ENCODE data around the gene HYAL3. TPM values are rescaled to one million over a fixed set of nuclear protein-coding genes. Genes with fewer than 3 reads are reported as not detected.
"Not testable (repeated sequence)": the region's sequence is repeated elsewhere in the genome, so short reads cannot be mapped to it uniquely, and the experiment has no call there.

Gene HYAL3
- total and polyA plus RNA-seq, 5 experiments from 2014 or later = 2.5 to 4.7 (median 3.2) TPM

DNA sequence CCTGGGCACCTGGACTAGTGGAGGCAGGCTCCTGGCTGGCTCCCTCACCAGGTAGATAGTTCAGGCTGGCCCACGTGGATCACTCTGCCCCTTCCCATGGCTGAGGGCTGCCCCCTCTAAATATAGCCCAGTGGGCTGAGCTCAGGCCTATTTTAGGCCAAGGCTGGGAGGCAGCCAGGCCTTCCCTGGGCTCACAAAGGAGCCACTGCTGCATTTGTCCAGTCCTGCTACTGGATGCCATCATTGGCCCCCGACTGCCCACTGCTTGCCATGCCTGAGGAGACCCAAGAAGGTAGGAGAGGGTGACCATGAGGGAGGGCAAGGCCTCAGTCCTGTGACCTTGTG, 20.4 kb downstream of the HYAL3 start, which contains the start of gene LSMEM2:
Gene LSMEM2, plus strand, starts transcription at position 208 of the 345 bp plus-strand sequence. Its CDS starts 27 bp downstream, at position 235.
- Mint-ChIP-seq H3K4me1 (peaks cover 14 to 22% (median 19%) of the 10 kb centered on the region in 4 donors), H3K27ac (no peak within 1 kb of the TSS), H3K27me3 (peaks cover 10 to 34% (median 17%) of the 10 kb centered on the region in 5 donors), H3K9me3 (no peaks in the 10 kb centered on the region), H3K36me3 (no peaks in the 10 kb centered on the region), H3K4me3 (no peak within 1 kb of the TSS)
- DNase-seq (no peak), ATAC-seq (no peak)
- POLR2A ChIA-PET = interaction anchor here (1.2 kb wide), 1 partner anchor 13 kb away, joined by 8 read pairs; the partner anchor contains the start of gene IFRD2

DNA sequence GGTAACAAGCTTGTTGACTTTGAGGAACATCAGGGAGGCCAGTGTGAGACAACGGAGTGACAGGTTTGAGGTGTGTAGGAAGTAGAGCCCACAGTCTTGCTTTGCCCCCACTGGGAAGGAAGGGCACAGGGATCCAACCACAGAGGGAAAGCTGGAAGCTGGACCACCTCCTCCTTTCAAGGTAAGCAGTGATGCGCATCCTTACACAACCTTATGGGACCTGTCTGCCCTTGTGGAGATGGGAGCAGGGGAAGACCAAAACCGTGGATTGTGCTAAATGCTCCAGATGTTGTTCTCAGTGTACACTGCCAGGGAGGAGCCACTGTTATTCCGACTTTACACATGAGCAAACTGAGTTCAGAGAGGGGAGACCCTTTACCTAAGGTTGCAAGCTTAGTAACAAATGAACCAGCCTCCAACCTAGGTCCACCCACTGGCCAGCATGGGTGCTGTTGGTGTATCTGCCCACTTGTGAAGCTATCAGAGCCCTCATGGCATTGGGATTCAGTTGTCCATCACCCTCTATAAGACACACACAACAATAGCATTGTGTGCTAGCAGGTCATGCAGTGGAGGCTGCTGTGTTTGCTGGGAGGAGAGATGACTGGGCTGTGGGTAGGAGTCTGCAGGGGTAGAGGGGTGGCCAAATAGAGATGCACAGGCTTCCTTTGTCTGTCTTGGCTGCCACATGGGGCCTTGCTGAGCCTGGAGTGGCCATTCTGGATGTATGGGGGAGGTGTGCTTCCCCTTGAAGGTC, 20.9 kb downstream of the HYAL3 start:
- Mint-ChIP-seq H3K27me3 (peaks cover 10 to 37% (median 17%) of the 10 kb centered on the region in 5 donors), H3K9me3 (no peaks in the 10 kb centered on the region)

DNA sequence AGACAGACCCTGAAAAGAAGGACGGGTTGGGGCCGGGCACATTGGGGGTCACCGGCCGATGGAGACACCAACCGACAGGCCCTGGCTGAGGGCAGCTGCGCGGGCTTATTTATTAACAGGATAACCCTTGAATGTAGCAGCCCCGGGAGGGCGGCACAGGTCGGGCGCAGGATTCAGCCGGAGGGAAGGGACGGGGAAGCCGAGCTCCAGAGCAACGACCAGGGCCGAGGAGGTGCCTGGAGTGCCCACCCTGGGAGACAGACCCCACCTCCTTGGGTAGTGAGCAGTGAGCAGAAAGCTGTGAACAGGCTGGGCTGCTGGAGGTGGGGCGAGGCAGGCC, 22.5 kb downstream of the HYAL3 start:
- no peaks in the 10 kb centered on the region for H3K9me3 Mint-ChIP-seq
- ATAC-seq = no peak
- H3K27ac Mint-ChIP-seq = no peak overlapping the region
- POLR2A ChIA-PET = no interaction called here
- peaks cover 16 to 29% (median 27%) of the 10 kb centered on the region in 4 donors for H3K4me1 Mint-ChIP-seq
- no peak overlapping the region for H3K4me3 Mint-ChIP-seq
- no peak for DNase-seq
- no peaks in the 10 kb centered on the region for H3K36me3 Mint-ChIP-seq
- H3K27me3 Mint-ChIP-seq = peaks cover 13 to 42% (median 21%) of the 10 kb centered on the region in 5 donors

More for the DNA sequence above, 20.9 kb downstream of the HYAL3 start:
- no peak overlapping the region for H3K27ac Mint-ChIP-seq
- POLR2A ChIA-PET = no interaction called here
- H3K4me3 Mint-ChIP-seq = no peak overlapping the region
- H3K36me3 Mint-ChIP-seq = no peaks in the 10 kb centered on the region
- H3K4me1 Mint-ChIP-seq = peaks cover 14 to 22% (median 21%) of the 10 kb centered on the region in 4 donors
- DNase-seq = no peak
- no peak for ATAC-seq

DNA sequence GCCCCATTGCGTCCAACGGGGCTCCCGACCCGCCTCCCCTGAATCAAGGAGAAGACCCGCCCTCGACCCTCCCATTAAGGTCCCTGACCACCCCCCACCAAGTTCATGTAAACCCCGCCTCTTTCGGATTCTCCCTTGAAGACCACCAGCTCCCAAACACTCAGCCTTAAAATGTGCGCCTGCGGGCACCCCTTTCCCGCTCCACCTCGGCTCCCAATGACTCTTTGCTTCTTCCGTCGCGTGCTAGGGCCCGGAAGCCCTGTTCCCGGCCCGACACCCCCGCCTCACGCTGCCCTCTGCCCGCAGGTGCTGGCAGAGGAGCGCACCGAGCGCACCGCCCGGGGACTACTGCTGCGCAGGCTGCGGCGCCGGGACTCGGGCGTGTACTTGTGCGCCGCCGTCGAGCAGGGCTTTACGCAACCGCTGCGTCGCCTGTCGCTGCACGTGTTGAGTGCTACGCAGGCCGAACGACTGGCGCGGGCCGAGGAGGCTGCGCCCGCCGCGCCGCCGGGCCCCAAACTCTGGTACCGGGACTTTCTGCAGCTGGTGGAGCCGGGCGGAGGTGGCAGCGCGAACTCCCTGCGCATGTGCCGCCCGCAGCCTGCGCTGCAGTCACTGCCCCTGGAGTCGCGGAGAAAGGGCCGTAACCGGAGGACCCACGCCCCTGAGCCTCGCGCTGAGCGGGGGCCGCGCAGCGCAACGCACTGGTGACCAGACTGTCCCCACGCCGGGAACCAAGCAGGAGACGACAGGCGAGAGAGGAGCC, 23.0 kb downstream of the HYAL3 start:
- Mint-ChIP-seq H3K4me3 (peak overlapping the region in 9 of 10 donors; percentile 47 to 78 (median 66)), H3K27me3 (peaks cover 13 to 42% (median 21%) of the 10 kb centered on the region in 5 donors), H3K9me3 (no peaks in the 10 kb centered on the region), H3K36me3 (no peaks in the 10 kb centered on the region), H3K27ac (peak overlapping the region in 1 of 10 donors; percentile 79), H3K4me1 (peaks cover 16 to 29% (median 27%) of the 10 kb centered on the region in 4 donors)
- POLR2A ChIA-PET = interaction anchor here (1.2 kb wide), 1 partner anchor 12 kb away, joined by 4 read pairs; no protein-coding TSS in a partner anchor
- ATAC-seq = peak; percentile 23 to 53
- peak in 4 of 10 donors; percentile 27 to 41 (median 32) for DNase-seq

DNA sequence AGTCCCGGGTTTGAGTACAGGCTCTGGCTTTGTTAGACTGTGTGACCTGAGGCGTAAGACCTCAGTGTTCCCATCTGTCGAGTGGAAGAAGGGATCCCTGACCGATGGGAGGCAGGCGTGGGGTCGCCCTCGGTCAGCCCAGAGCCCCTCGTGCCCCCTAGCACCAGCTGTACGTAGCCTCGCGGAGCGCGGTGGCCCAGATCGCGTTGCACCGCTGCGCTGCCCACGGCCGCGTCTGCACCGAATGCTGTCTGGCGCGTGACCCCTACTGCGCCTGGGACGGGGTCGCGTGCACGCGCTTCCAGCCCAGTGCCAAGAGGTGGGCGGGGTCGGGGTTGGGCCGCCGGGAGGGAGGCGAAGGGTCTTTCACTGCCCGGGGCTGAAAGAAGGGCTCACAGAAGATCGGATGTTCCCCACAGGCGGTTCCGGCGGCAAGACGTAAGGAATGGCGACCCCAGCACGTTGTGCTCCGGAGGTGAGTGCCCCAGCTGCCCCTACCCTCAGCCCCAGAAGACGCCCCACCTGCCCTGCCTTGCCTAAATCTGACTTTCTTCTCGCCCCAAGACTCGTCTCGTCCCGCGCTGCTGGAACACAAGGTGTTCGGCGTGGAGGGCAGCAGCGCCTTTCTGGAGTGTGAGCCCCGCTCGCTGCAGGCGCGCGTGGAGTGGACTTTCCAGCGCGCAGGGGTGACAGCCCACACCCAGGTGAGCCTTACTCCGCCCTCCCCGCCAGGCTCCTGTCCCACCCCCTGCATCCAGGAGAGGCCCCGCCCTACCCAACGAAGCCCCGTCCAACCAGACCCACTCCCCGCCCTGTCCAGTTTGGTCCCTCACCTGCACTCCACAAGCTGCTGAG, 23.8 kb downstream of the HYAL3 start:
- Mint-ChIP-seq H3K27me3 (peaks cover 13 to 42% (median 21%) of the 10 kb centered on the region in 5 donors), H3K4me1 (peaks cover 16 to 29% (median 27%) of the 10 kb centered on the region in 4 donors), H3K4me3 (peak overlapping the region; percentile 47 to 78 (median 67)), H3K9me3 (no peaks in the 10 kb centered on the region), H3K27ac (no peak overlapping the region), H3K36me3 (no peaks in the 10 kb centered on the region)
- DNase-seq = no peak
- POLR2A ChIA-PET = interaction anchor here (0.8 to 2.4 kb wide), 4 partner anchors 12 to 49 kb away, joined by 3 to 10 read pairs (median 4); partner anchors contain the start of genes HYAL3 and NAA80
- no peak for ATAC-seq

DNA sequence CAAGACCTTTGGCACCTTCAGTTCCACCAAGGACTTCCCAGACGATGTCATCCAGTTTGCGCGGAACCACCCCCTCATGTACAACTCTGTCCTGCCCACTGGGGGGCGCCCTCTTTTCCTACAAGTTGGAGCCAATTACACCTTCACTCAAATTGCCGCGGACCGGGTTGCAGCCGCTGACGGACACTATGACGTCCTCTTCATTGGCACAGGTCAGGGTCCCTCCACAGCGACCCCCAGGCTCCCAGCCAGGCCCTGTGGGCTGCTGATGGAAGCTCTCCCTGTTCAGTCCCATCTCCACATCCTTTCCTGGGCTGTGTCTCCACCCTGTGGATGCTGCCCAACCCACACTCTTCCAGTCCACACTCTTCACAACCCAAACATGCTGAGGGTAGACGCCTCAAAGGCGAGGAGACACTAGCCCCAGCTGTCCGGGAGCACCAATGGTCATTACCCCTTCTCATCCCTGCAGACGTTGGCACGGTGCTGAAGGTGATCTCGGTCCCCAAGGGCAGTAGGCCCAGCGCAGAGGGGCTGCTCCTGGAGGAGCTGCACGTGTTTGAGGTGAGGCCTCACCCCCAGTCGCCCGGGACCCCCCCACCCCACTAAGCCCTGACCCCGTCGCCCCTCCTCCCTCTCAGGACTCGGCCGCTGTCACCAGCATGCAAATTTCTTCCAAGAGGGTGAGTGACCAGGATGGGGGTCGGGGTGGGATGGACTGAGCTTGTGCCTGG, 24.7 kb downstream of the HYAL3 start:
- peak overlapping the region in 6 of 10 donors; percentile 3 to 72 (median 48) for H3K27ac Mint-ChIP-seq
- H3K27me3 Mint-ChIP-seq = peaks cover 13 to 45% (median 21%) of the 10 kb centered on the region in 5 donors
- peak; percentile 54 to 84 (median 66) for DNase-seq
- POLR2A ChIA-PET = interaction anchor here (0.8 to 2.4 kb wide), 3 partner anchors 24 to 50 kb away, joined by 3 to 10 read pairs (median 3); partner anchors contain the start of genes HYAL3 and NAA80
- peaks cover 16 to 29% (median 27%) of the 10 kb centered on the region in 4 donors for H3K4me1 Mint-ChIP-seq
- peak overlapping the region in 9 of 10 donors; percentile 24 to 76 (median 66) for H3K4me3 Mint-ChIP-seq
- H3K9me3 Mint-ChIP-seq = no peaks in the 10 kb centered on the region
- peak; percentile 41 to 54 for ATAC-seq
- no peaks in the 10 kb centered on the region for H3K36me3 Mint-ChIP-seq

DNA sequence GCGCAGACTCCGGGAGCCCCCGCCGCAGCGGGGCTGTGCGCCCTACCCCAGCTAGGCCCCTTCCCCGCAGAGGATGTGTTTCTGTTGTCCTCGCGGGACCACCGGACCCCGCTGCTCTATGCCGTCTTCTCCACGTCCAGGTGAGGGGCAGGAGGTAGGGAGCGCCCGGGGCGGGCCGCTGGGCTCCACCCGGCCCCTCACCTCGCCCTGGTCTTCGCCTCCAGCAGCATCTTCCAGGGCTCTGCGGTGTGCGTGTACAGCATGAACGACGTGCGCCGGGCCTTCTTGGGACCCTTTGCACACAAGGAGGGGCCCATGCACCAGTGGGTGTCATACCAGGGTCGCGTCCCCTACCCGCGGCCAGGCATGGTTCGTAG, 25.5 kb downstream of the HYAL3 start:
- DNase-seq (peak in 1 of 10 donors; percentile 16), ATAC-seq (no peak)
- Mint-ChIP-seq H3K9me3 (no peaks in the 10 kb centered on the region), H3K27ac (peak overlapping the region in 1 of 10 donors; percentile 72), H3K27me3 (peaks cover 13 to 49% (median 22%) of the 10 kb centered on the region in 5 donors), H3K36me3 (no peaks in the 10 kb centered on the region), H3K4me3 (peak overlapping the region in 1 of 10 donors; percentile 76), H3K4me1 (peaks cover 16 to 29% (median 27%) of the 10 kb centered on the region in 4 donors)
- POLR2A ChIA-PET = interaction anchor here (2.4 to 2.9 kb wide), 2 partner anchors 25 to 80 kb away, joined by 10 to 12 read pairs; partner anchors contain the start of genes HYAL3 and NAA80

DNA sequence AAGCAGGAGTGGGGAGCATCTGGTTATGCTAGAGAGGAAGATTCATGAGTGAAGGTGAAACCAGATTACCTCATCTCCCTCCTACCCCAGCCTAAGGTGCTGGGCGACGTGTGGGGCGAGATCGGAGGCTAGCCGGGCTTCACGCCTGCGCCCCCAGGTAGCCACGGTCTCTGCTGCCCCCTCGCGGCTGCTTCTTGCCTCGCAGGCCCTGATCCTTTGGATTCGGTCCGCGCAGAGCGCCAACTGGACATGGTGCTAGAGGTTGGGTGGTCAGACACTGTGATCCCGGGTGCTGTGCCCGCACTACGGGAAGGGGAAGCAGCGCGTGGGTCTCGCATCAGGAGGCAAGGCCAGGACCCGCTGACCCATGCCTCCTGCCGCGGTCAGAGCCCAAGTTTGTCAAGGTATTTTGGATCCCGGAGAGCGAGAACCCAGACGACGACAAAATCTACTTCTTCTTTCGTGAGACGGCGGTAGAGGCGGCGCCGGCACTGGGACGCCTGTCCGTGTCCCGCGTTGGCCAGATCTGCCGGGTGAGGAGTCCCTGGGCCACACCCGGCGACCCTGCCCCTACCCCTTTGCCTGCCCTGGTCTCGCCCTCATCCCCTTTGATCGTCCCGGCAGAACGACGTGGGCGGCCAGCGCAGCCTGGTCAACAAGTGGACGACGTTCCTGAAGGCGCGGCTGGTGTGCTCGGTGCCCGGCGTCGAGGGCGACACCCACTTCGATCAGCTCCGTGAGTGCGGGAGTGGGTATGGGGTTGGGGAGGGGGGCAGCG, 26.1 kb downstream of the HYAL3 start:
- DNase-seq = peak; percentile 65 to 90 (median 82)
- H3K27ac Mint-ChIP-seq = peak overlapping the region in 6 of 10 donors; percentile 37 to 79 (median 72)
- POLR2A ChIA-PET = interaction anchor here (1.0 to 2.9 kb wide), 4 partner anchors 26 to 80 kb away, joined by 4 to 12 read pairs (median 9); partner anchors contain the start of genes HYAL3 and NAA80
- ATAC-seq = peak; percentile 84 to 87
- peak overlapping the region in 9 of 10 donors; percentile 52 to 84 (median 72) for H3K4me3 Mint-ChIP-seq
- H3K36me3 Mint-ChIP-seq = no peaks in the 10 kb centered on the region
- H3K27me3 Mint-ChIP-seq = peaks cover 13 to 55% (median 25%) of the 10 kb centered on the region in 5 donors
- H3K4me1 Mint-ChIP-seq = peaks cover 16 to 29% (median 27%) of the 10 kb centered on the region in 4 donors
- no peaks in the 10 kb centered on the region for H3K9me3 Mint-ChIP-seq

DNA sequence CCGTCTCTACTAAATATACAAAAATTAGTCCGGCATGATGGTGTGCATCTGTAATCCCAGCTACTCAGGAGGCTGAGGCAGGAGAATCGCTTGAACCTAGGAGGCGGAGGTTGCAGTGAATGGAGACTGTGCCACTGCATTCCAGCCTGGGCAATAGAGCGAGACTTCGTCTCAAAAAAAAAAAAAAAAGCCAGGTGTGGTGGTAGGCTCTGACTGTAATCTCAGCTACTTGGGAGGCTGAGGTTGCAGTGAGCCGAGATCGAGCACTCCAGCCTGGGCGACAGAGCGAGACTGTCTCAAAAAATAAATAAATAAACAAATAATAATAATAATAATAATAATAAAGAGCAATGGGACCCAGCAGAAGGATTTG, 26.7 kb downstream of the HYAL3 start:
- not testable (repeated sequence) for ATAC-seq, DNase-seq, H3K36me3 Mint-ChIP-seq, H3K9me3 Mint-ChIP-seq
- H3K4me3 Mint-ChIP-seq = peak overlapping the region in 3 of 10 donors; percentile 74 to 84 (median 74)
- peak overlapping the region in 1 of 10 donors; percentile 57 for H3K27ac Mint-ChIP-seq
- H3K4me1 Mint-ChIP-seq = peaks cover 16 to 29% (median 27%) of the 10 kb centered on the region in 4 donors
- H3K27me3 Mint-ChIP-seq = peaks cover 13 to 53% (median 28%) of the 10 kb centered on the region in 5 donors
- POLR2A ChIA-PET = interaction anchor here (1.0 to 2.9 kb wide), 4 partner anchors 12 to 79 kb away, joined by 4 to 12 read pairs (median 8); no protein-coding TSS in a partner anchor

DNA sequence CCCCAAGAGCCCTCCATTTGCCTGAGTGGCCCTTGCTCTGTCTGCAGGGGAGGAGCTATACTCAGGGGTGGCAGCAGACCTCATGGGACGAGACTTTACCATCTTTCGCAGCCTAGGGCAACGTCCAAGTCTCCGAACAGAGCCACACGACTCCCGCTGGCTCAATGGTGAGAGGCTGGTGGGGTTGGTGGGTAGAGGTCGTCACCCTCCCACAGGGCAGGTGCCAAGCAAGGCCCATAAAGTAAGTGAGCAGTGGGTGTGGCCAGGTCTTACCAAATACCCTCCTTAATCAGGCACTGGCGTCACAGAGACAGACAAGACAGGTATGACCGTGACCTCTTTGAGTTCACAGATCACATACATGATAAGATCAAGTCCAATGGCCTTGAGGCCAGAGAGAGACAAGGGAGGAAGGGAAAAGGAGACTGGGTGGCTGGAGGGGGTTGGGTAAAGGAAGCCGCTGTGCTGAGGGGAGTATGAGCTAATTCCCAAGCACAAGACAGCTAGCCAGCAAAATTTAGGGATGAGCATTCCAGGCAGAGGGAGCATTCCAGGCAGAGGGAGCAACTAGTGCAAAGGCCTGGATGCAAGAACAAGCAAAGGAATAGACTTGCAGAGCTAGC, 27.8 kb downstream of the HYAL3 start:
- Mint-ChIP-seq H3K9me3 (no peaks in the 10 kb centered on the region), H3K36me3 (no peaks in the 10 kb centered on the region), H3K4me3 (no peak overlapping the region), H3K27me3 (peaks cover 13 to 53% (median 28%) of the 10 kb centered on the region in 5 donors), H3K27ac (peak overlapping the region in 1 of 10 donors; percentile 27), H3K4me1 (peaks cover 16 to 29% (median 27%) of the 10 kb centered on the region in 4 donors)
- ATAC-seq = no peak
- POLR2A ChIA-PET = interaction anchor here (0.6 to 2.9 kb wide), 5 partner anchors 11 to 78 kb away, joined by 3 to 12 read pairs (median 7); no protein-coding TSS in a partner anchor
- DNase-seq = no peak

Data from naive thymus-derived CD8-positive, alpha-beta T cell (primary cell).